ENCODE measurements around the gene GAA.
A peak's percentile ranks its signal among the peaks of the same experiment; 100 is the strongest.
"Not testable (repeated sequence)": the region's sequence is repeated elsewhere in the genome, so short reads cannot be mapped to it uniquely, and the experiment has no call there.

GAA gene

DNA sequence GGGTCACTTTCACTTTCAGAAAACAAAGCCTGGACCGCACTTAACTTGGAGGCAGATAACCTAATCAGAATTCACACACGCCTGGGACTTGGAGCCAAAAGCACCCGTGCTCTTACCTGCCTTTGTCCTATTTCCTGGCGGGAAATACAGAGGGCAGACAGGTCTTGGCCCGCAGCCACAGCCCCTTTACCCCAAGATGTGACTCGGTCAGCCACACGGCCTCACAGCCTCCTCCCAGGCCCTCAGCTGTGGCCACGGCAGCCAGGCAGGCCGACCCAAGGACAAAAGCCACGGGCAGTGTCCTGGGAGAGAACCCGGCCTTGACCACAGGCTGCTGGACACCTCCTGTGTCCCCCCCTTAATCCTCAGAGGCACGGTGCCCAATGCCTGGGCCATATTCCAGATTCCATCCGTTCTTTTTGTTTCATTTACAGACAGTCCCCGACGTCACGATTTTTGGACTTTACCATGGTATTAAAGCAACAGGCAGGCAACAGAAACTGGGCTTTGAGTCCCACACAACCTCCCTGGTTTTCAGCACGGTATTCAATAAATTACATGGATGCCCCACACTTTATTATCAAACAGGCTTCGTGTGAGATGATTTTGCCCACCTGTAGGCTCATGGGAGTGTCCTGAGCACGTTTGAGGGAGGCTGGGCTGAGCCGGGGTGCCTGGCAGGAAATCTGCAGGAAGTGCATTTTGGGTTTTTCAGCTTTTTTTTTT, 30.1 kb upstream of the GAA start:
- no peak overlapping the region for H3K27ac Mint-ChIP-seq
- H3K9me3 Mint-ChIP-seq = no peaks in the 10 kb centered on the region
- H3K36me3 Mint-ChIP-seq = no peaks in the 10 kb centered on the region
- no peaks in the 10 kb centered on the region for H3K4me1 Mint-ChIP-seq
- H3K4me3 Mint-ChIP-seq = no peak overlapping the region
- no peak for DNase-seq (ENCODE audit: low spot score in 2 of 2)
- ATAC-seq = no peak

DNA sequence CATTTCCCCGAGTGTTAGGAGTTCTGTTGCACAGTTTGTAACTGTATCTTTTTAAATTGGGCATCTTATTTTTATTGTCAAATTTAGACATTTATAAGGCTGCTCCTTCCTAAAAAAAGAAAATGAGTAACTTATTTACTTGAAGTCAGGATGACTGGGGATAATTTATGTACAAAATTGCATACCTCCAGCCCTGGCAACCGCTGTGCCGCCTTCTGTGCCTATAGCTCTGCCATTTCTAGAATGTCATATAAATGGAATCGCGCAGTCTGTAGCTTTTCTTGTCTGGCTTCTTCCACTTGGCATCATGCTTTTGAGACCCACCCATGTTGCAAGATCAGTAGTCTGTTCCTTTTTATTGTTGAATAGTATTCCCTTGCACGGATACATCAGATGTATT, 29.0 kb upstream of the GAA start:
- no peak overlapping the region for H3K4me3 Mint-ChIP-seq
- no peak for DNase-seq (ENCODE audit: low spot score in 2 of 2)
- no peaks in the 10 kb centered on the region for H3K36me3 Mint-ChIP-seq
- no peaks in the 10 kb centered on the region for H3K4me1 Mint-ChIP-seq
- no peak overlapping the region for H3K27ac Mint-ChIP-seq
- H3K9me3 Mint-ChIP-seq = no peaks in the 10 kb centered on the region
- no peak for ATAC-seq

DNA sequence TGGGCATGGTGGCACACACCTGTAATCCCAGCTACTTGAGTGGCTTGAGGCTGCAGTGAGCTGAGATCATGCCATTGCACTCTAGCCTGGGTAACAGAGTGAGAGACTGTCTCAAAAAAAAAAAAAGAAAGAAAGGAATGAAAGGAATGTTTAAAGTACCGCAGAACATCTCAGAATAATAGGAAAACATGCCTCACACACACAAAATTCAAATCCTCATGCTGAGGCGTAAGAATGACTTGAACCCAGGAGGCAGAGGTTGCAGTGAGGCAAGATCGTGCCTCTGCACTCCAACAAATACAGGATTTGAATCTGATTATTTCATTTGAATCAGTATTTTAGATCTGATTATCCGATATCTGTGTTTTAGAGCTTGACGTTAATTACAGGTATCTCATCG, 21.3 kb upstream of the GAA start:
- H3K4me1 Mint-ChIP-seq = peaks cover 6% of the 10 kb centered on the region
- H3K27ac Mint-ChIP-seq = no peak overlapping the region
- DNase-seq (ENCODE audit: low spot score in 2 of 2) (no peak), ATAC-seq (no peak)
- no peaks in the 10 kb centered on the region for H3K36me3 Mint-ChIP-seq
- no peaks in the 10 kb centered on the region for H3K9me3 Mint-ChIP-seq
- H3K4me3 Mint-ChIP-seq = no peak overlapping the region

- Mint-ChIP-seq H3K36me3 (no peaks in the 10 kb centered on the region), H3K4me3 (no peak overlapping the region), H3K9me3 (no peaks in the 10 kb centered on the region), H3K4me1 (peaks cover 6% of the 10 kb centered on the region), H3K27ac (no peak overlapping the region)
- ATAC-seq = no peak
- DNase-seq (ENCODE audit: low spot score in 2 of 2) = no peak
Measured at GRCh38 chr17:80081596-80081995, 19.8 kb upstream of the GAA start.

DNA sequence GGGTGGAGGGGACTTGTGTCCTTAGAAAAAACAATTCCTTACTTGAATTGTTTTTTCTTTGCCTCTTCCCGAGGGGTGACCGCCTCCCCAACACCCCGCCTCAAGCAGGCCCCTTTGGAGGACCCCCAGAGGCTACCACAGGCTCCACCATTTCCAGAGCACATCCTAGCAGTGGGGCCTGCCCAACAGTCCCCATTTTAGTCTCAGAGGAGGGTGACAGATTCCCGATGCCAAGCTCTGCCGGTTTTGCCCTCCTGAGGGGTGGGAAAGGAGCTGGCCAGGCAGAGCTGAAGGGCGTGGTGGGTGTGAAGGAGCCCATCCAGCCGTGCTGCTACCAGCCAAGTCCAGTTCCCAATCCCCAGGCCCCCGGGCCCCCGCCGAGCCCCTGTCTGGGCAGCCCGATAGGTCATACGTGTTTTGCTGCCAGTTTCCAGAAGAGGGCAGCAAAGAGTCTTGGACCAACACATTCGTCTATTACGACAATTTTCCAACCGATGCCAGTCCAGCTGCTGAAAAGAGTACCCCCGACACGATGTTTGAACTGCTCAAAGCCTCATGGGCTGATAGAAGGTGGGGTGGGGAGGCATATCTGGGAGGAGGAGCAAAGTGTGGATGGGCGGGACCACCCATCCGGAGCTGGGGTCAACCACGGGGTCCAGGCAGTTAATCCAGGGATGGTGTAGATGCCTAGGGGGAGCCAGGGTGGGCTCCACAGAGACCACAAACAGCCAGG, 18.8 kb upstream of the GAA start:
- H3K4me3 Mint-ChIP-seq = no peak overlapping the region
- ATAC-seq (peak; percentile 63), DNase-seq (ENCODE audit: low spot score in 2 of 2) (peak in 1 of 2 donors; percentile 74)
- H3K4me1 Mint-ChIP-seq = peaks cover 6% of the 10 kb centered on the region
- peak overlapping the region; percentile 26 for H3K27ac Mint-ChIP-seq
- H3K9me3 Mint-ChIP-seq = no peaks in the 10 kb centered on the region
- H3K36me3 Mint-ChIP-seq = no peaks in the 10 kb centered on the region

DNA sequence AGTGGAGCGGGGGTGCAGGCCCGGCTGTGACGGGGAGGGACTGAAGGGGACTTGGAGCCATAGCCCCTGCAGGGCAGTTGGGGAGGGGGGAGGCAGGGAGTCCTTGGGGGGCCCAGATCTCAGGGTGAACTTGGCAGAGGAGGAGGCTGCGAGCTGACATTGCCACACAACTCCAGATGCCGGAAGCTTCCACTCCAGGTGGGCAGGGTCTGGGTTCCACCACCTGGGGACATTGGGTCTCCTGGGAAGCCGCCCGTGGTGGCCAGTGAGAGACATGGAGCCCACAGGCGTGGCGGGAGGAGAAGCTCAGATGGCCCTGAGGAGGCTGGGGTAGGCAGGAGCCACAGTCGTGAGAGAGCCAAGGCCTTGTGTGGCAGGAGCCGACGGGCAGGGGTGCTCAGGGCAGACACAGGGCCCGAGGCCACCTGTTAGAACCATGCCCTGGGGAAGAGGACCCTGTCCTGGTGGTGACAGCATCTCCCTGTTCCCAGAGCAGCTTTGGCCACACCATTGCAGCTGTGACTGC, 18.2 kb upstream of the GAA start:
- Mint-ChIP-seq H3K27ac (peak overlapping the region; percentile 26), H3K9me3 (no peaks in the 10 kb centered on the region), H3K4me1 (peaks cover 6% of the 10 kb centered on the region), H3K36me3 (no peaks in the 10 kb centered on the region), H3K4me3 (no peak overlapping the region)
- DNase-seq (ENCODE audit: low spot score in 2 of 2) (no peak), ATAC-seq (no peak)

- H3K9me3 Mint-ChIP-seq = no peaks in the 10 kb centered on the region
- no peak overlapping the region for H3K27ac Mint-ChIP-seq
- DNase-seq (ENCODE audit: low spot score in 2 of 2) (no peak), ATAC-seq (no peak)
- H3K36me3 Mint-ChIP-seq = no peaks in the 10 kb centered on the region
- H3K4me3 Mint-ChIP-seq = no peak overlapping the region
- peaks cover 6% of the 10 kb centered on the region for H3K4me1 Mint-ChIP-seq
Measured at GRCh38 chr17:80084773-80085172, 16.6 kb upstream of the GAA start.

- Mint-ChIP-seq H3K4me3 (no peak overlapping the region), H3K27ac (no peak overlapping the region), H3K9me3 (no peaks in the 10 kb centered on the region), H3K4me1 (peaks cover 6% of the 10 kb centered on the region), H3K36me3 (no peaks in the 10 kb centered on the region)
- DNase-seq (ENCODE audit: low spot score in 2 of 2) = no peak
- ATAC-seq = no peak
Measured at GRCh38 chr17:80086081-80086480, 15.3 kb upstream of the GAA start.

GRCh38 chr17:80086616-80087015, 14.8 kb upstream of the GAA start:
- H3K4me1 Mint-ChIP-seq = peaks cover 6% of the 10 kb centered on the region

DNA sequence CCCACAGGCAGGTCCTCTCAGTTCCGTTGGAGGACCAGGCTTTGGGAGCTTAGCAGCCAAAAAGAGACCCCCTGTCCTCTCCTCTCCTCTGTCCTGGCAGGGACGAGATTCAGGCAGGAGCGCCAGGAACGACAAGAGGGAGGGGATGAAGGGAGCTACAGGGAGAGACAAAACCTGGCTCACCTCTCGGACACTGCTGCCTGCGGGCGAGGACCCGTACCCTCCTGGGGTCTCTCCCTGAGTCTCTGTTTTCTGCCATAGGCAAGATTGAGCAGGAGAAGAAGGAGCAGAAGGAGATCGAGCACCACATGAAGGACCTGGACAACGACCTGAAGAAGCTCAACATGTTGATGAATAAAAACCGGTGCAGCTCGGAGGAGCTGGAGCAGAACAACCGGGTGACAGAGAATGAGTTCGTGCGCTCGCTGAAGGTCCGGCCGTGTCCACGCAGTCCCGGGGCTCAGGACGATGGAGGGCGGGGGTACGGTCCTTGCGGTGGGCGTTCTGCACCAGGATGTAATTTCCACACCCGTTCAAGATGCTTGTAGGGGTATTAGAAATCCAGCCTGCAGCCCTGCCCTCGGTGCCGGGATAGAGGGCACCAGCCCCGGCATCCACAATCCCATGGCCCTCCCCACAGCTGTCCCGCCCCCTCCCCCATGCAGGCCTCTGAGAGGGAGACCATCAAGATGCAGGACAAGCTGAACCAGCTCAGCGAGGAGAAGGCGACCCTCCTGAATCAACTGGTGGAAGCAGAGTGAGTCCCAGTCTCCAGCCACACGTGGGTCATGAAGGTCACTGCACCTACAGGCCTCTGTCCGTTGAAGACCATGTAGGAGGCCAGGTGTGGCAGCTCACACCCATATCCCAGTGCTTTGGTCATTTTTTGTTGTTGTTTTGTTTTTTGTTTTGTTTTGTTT, 13.8 kb upstream of the GAA start:
- H3K27ac Mint-ChIP-seq = no peak overlapping the region
- no peak overlapping the region for H3K4me3 Mint-ChIP-seq
- H3K9me3 Mint-ChIP-seq = no peaks in the 10 kb centered on the region
- DNase-seq (ENCODE audit: low spot score in 2 of 2) (no peak), ATAC-seq (no peak)
- H3K4me1 Mint-ChIP-seq = peaks cover 4% of the 10 kb centered on the region
- H3K36me3 Mint-ChIP-seq = no peaks in the 10 kb centered on the region

More at GRCh38 chr17:80086616-80087015, 14.8 kb upstream of the GAA start:
- Mint-ChIP-seq H3K4me3 (no peak overlapping the region), H3K36me3 (no peaks in the 10 kb centered on the region), H3K9me3 (no peaks in the 10 kb centered on the region), H3K27ac (no peak overlapping the region)
- no peak for ATAC-seq
- no peak for DNase-seq (ENCODE audit: low spot score in 2 of 2)

DNA sequence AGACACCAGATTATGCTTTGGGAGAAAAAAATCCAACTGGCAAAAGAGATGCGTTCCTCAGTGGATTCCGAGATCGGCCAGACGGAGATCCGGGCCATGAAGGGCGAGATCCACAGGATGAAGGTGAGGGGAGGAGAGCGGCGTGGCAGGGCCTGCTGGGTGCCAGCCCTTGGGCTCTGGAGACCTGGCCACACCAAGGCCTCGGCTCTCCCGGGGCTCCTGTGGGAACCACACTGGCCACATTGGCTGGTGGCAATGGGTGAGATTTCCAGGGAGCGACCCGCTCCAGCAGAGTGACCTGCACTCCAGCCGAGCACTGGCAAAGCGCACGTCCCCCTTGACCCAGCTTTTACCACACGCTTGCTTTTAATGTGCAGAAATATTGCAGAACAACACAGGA, 11.6 kb upstream of the GAA start:
- H3K27ac Mint-ChIP-seq = no peak overlapping the region
- H3K9me3 Mint-ChIP-seq = no peaks in the 10 kb centered on the region
- ATAC-seq (no peak), DNase-seq (ENCODE audit: low spot score in 2 of 2) (no peak)
- no peaks in the 10 kb centered on the region for H3K36me3 Mint-ChIP-seq
- no peaks in the 10 kb centered on the region for H3K4me1 Mint-ChIP-seq
- no peak overlapping the region for H3K4me3 Mint-ChIP-seq

DNA sequence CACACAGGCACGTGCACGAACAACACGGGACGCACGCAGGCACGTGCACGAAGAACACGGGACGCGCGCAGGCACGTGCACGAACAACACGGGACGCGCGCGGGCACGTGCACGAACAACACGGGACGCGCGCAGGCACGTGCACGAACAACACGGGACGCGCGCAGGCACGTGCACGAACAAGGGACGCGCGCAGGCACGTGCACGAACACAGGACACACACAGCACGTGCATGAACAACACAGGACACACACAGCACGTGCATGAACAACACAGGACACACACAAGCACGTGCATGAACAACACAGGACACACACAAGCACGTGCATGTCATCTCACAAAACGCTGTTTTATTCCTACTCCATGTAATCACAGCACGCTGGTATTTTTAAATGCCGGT, 11.2 kb upstream of the GAA start:
- ATAC-seq; H3K27ac Mint-ChIP-seq; H3K4me3 Mint-ChIP-seq; H3K9me3 Mint-ChIP-seq; H3K4me1 Mint-ChIP-seq; DNase-seq (ENCODE audit: low spot score in 2 of 2); H3K36me3 Mint-ChIP-seq: not testable (repeated sequence)

GRCh38 chr17:80091376-80091775, 10.0 kb upstream of the GAA start:
- Mint-ChIP-seq H3K36me3 (no peaks in the 10 kb centered on the region), H3K9me3 (no peaks in the 10 kb centered on the region), H3K4me1 (no peaks in the 10 kb centered on the region), H3K4me3 (no peak overlapping the region), H3K27ac (no peak overlapping the region)
- no peak for DNase-seq (ENCODE audit: low spot score in 2 of 2)
- no peak for ATAC-seq

DNA sequence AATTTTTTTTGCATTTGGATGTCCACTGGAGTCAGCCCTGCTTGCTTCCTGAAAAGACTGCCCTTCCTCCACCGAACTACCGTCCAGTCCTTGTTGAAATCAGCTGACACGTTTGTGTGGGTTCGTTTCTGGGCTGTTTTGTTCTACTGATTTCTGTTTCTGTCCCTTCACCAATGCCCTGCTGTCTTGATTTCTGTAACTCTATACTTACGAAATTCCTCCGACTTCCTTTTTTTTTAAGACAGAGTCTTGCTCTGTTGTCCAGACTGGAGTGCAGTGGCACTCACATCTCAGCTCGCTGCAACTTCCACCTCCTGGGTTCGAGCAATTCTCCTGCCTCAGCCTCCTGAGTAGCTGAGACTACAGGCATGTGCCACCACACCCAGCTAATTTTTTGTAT, 8.4 kb upstream of the GAA start:
- Mint-ChIP-seq H3K9me3 (no peaks in the 10 kb centered on the region), H3K4me3 (no peak overlapping the region), H3K4me1 (no peaks in the 10 kb centered on the region), H3K36me3 (no peaks in the 10 kb centered on the region), H3K27ac (no peak overlapping the region)
- DNase-seq (ENCODE audit: low spot score in 2 of 2) (no peak), ATAC-seq (no peak)

GRCh38 chr17:80095038-80095843, 6.1 kb upstream of the GAA start:
- Mint-ChIP-seq H3K9me3 (no peaks in the 10 kb centered on the region), H3K4me1 (peaks cover 4% of the 10 kb centered on the region), H3K4me3 (no peak overlapping the region), H3K27ac (no peak overlapping the region), H3K36me3 (no peaks in the 10 kb centered on the region)
- DNase-seq (ENCODE audit: low spot score in 2 of 2) (no peak), ATAC-seq (no peak)

All from stimulated activated effector memory CD8-positive, alpha-beta T cell treated with anti-CD3 and anti-CD28 coated beads, Interleukin-12 subunit alpha, Interleukin-12 subunit beta, amount 100 ng/mL, for 72 hours (primary cell).